ENCODE results near the gene SMIM22. TPM values are rescaled to one million over a fixed set of nuclear protein-coding genes. Genes with fewer than 3 reads are reported as not detected.

SMIM22 gene
- total and polyA plus RNA-seq, 2 of the 8 experiments (the other 6 are each of a cell fraction or from before 2014, with no cell fraction given): not detected

DNA sequence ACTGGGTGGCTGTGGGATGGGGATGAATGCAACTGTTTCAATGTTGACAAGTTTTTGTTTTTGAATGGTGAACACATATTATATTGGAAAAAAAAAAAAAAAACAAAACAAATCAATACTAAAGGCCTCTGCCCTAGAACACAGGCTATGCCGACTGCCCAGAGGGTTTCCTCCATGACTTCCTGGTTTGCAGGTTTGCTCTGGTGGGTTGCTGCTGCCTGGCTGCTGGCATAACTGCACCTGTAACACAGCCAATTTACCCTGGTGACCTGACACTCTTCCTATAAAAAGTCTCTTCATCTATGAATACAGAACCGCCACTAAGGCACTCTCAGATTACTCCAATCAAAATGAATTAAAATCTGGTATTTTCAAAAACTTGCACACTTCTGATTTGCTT is 41.6 kb downstream of the SMIM22 start (continued):
- no peak for TF ChIP-seq EZH2 (IDR thresholded peaks at IDR 0.05; ENCODE audit: low read depth, low read length, severe bottlenecking)
- TF ChIP-seq CBX8 (IDR thresholded peaks at IDR 0.05; ENCODE audit: borderline replicate concordance, low read depth, low read length): no peak
- TF ChIP-seq BRCA1 (IDR thresholded peaks at IDR 0.05; ENCODE audit: low read depth, low read length): no peak
- TF ChIP-seq RXRA (IDR thresholded peaks at IDR 0.05; ENCODE audit: insufficient read depth, low read depth, low read length): no peak
- no peak for TF ChIP-seq POLR2AphosphoS5 (IDR thresholded peaks at IDR 0.05; ENCODE audit: low read depth, low read length)
- TF ChIP-seq, protein P1, sequence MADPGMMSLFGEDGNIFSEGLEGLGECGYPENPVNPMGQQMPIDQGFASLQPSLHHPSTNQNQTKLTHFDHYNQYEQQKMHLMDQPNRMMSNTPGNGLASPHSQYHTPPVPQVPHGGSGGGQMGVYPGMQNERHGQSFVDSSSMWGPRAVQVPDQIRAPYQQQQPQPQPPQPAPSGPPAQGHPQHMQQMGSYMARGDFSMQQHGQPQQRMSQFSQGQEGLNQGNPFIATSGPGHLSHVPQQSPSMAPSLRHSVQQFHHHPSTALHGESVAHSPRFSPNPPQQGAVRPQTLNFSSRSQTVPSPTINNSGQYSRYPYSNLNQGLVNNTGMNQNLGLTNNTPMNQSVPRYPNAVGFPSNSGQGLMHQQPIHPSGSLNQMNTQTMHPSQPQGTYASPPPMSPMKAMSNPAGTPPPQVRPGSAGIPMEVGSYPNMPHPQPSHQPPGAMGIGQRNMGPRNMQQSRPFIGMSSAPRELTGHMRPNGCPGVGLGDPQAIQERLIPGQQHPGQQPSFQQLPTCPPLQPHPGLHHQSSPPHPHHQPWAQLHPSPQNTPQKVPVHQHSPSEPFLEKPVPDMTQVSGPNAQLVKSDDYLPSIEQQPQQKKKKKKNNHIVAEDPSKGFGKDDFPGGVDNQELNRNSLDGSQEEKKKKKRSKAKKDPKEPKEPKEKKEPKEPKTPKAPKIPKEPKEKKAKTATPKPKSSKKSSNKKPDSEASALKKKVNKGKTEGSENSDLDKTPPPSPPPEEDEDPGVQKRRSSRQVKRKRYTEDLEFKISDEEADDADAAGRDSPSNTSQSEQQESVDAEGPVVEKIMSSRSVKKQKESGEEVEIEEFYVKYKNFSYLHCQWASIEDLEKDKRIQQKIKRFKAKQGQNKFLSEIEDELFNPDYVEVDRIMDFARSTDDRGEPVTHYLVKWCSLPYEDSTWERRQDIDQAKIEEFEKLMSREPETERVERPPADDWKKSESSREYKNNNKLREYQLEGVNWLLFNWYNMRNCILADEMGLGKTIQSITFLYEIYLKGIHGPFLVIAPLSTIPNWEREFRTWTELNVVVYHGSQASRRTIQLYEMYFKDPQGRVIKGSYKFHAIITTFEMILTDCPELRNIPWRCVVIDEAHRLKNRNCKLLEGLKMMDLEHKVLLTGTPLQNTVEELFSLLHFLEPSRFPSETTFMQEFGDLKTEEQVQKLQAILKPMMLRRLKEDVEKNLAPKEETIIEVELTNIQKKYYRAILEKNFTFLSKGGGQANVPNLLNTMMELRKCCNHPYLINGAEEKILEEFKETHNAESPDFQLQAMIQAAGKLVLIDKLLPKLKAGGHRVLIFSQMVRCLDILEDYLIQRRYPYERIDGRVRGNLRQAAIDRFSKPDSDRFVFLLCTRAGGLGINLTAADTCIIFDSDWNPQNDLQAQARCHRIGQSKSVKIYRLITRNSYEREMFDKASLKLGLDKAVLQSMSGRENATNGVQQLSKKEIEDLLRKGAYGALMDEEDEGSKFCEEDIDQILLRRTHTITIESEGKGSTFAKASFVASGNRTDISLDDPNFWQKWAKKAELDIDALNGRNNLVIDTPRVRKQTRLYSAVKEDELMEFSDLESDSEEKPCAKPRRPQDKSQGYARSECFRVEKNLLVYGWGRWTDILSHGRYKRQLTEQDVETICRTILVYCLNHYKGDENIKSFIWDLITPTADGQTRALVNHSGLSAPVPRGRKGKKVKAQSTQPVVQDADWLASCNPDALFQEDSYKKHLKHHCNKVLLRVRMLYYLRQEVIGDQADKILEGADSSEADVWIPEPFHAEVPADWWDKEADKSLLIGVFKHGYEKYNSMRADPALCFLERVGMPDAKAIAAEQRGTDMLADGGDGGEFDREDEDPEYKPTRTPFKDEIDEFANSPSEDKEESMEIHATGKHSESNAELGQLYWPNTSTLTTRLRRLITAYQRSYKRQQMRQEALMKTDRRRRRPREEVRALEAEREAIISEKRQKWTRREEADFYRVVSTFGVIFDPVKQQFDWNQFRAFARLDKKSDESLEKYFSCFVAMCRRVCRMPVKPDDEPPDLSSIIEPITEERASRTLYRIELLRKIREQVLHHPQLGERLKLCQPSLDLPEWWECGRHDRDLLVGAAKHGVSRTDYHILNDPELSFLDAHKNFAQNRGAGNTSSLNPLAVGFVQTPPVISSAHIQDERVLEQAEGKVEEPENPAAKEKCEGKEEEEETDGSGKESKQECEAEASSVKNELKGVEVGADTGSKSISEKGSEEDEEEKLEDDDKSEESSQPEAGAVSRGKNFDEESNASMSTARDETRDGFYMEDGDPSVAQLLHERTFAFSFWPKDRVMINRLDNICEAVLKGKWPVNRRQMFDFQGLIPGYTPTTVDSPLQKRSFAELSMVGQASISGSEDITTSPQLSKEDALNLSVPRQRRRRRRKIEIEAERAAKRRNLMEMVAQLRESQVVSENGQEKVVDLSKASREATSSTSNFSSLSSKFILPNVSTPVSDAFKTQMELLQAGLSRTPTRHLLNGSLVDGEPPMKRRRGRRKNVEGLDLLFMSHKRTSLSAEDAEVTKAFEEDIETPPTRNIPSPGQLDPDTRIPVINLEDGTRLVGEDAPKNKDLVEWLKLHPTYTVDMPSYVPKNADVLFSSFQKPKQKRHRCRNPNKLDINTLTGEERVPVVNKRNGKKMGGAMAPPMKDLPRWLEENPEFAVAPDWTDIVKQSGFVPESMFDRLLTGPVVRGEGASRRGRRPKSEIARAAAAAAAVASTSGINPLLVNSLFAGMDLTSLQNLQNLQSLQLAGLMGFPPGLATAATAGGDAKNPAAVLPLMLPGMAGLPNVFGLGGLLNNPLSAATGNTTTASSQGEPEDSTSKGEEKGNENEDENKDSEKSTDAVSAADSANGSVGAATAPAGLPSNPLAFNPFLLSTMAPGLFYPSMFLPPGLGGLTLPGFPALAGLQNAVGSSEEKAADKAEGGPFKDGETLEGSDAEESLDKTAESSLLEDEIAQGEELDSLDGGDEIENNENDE (IDR thresholded peaks at IDR 0.05; ENCODE audit: insufficient replicate concordance, low read length): no peak
- TF ChIP-seq, protein P2, sequence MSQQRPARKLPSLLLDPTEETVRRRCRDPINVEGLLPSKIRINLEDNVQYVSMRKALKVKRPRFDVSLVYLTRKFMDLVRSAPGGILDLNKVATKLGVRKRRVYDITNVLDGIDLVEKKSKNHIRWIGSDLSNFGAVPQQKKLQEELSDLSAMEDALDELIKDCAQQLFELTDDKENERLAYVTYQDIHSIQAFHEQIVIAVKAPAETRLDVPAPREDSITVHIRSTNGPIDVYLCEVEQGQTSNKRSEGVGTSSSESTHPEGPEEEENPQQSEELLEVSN (IDR thresholded peaks at IDR 0.05): no peak

Data from H1 (cell line).